ENCODE data around the gene CHDH.

CHDH gene

DNA sequence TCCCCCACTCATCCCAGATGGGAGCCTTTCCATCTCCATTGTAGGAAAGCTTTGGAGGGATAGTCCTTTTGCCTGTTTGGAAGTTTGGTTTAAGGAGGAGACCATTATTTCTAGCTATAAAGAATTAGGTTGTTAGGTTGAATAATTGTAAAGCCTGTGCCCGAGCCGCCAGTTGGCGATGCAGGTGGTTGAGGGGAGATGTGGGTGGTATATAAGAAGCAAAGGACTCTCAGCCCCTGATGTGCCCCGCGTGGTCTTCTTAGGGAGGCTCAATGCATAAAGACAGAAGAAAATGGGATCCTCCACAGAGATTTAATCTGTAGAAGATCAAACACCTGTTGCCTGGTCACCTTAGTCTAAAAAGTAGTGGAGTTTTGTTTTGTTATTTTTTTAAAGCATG lies 55.7 kb downstream of the CHDH start:
- TF ChIP-seq NFIC (IDR thresholded peaks at IDR 0.05) (no peak), REST (IDR thresholded peaks at IDR 0.05; ENCODE audit: low read depth) (no peak), CREB1 (IDR thresholded peaks at IDR 0.05; ENCODE audit: low read depth) (no peak), ZBTB7A (IDR thresholded peaks at IDR 0.05; ENCODE audit: low read depth) (no peak), CEBPB (IDR thresholded peaks at IDR 0.05) (no peak), TEAD4 (IDR thresholded peaks at IDR 0.05) (no peak), RAD21 (IDR thresholded peaks at IDR 0.05; ENCODE audit: low read depth) (no peak), EGR1 (IDR thresholded peaks at IDR 0.05) (no peak), YY1 (IDR thresholded peaks at IDR 0.05; ENCODE audit: low read depth) (no peak), TCF12 (IDR thresholded peaks at IDR 0.05; ENCODE audit: low read depth) (no peak), EP300 (IDR thresholded peaks at IDR 0.05; ENCODE audit: borderline replicate concordance) (no peak), TAF1 (IDR thresholded peaks at IDR 0.05; ENCODE audit: low read depth) (no peak)
- TF ChIP-seq, protein P1, sequence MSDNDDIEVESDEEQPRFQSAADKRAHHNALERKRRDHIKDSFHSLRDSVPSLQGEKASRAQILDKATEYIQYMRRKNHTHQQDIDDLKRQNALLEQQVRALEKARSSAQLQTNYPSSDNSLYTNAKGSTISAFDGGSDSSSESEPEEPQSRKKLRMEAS (IDR thresholded peaks at IDR 0.05): no peak
- TF ChIP-seq, protein P2, sequence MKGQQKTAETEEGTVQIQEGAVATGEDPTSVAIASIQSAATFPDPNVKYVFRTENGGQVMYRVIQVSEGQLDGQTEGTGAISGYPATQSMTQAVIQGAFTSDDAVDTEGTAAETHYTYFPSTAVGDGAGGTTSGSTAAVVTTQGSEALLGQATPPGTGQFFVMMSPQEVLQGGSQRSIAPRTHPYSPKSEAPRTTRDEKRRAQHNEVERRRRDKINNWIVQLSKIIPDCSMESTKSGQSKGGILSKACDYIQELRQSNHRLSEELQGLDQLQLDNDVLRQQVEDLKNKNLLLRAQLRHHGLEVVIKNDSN (IDR thresholded peaks at IDR 0.05): no peak

GRCh38 chr3:53789459-53789858 lies 56.8 kb downstream of the CHDH start:
- TF ChIP-seq NFIC (IDR thresholded peaks at IDR 0.05) (no peak), ZBTB7A (IDR thresholded peaks at IDR 0.05; ENCODE audit: low read depth) (no peak), CEBPB (IDR thresholded peaks at IDR 0.05) (no peak), EP300 (IDR thresholded peaks at IDR 0.05; ENCODE audit: borderline replicate concordance) (no peak), FOXM1 (IDR thresholded peaks at IDR 0.05; ENCODE audit: borderline replicate concordance, low read depth) (no peak), CREB1 (IDR thresholded peaks at IDR 0.05; ENCODE audit: low read depth) (no peak), REST (IDR thresholded peaks at IDR 0.05; ENCODE audit: low read depth) (no peak)
- TF ChIP-seq, protein P2 (IDR thresholded peaks at IDR 0.05): no peak

GRCh38 chr3:53788038-53788437 lies 58.2 kb downstream of the CHDH start:
- no peak for TF ChIP-seq REST (IDR thresholded peaks at IDR 0.05; ENCODE audit: low read depth)
- no peak for TF ChIP-seq YY1 (IDR thresholded peaks at IDR 0.05; ENCODE audit: low read depth)
- TF ChIP-seq EGR1 (IDR thresholded peaks at IDR 0.05): no peak

DNA sequence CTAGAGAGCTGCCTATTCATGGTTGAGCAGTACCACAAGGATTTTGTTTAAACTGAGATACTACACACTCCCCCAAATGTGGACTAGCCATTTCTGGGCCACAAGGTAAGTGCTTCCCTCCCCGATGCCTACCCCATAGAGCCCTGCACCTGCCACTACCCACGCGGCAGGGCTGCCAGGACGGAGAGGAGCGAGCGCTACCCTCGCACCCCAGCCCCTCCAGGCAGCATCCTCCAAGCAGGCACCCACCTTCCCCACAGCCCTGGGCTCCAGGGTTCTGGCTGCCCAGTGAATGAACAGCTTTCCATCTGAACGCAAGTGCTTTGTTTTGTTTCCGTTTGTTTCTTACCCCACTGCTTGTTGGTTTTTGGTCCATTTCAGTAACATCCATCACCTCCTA lies 59.2 kb downstream of the CHDH start:
- no peak for TF ChIP-seq EGR1 (IDR thresholded peaks at IDR 0.05)
- TF ChIP-seq REST (IDR thresholded peaks at IDR 0.05; ENCODE audit: low read depth): no peak
- TF ChIP-seq, protein P2 (IDR thresholded peaks at IDR 0.05): no peak
- no peak for TF ChIP-seq NFIC (IDR thresholded peaks at IDR 0.05)
- no peak for TF ChIP-seq YY1 (IDR thresholded peaks at IDR 0.05; ENCODE audit: low read depth)
- no peak for TF ChIP-seq EP300 (IDR thresholded peaks at IDR 0.05; ENCODE audit: borderline replicate concordance)
